ENCODE measurements around the gene SPTBN1. TPM values are rescaled to one million over a fixed set of nuclear protein-coding genes. Genes with fewer than 3 reads are reported as not detected.

Gene SPTBN1
- total and polyA plus RNA-seq, 2 experiments from 2014 or later = 122 to 341 TPM

DNA sequence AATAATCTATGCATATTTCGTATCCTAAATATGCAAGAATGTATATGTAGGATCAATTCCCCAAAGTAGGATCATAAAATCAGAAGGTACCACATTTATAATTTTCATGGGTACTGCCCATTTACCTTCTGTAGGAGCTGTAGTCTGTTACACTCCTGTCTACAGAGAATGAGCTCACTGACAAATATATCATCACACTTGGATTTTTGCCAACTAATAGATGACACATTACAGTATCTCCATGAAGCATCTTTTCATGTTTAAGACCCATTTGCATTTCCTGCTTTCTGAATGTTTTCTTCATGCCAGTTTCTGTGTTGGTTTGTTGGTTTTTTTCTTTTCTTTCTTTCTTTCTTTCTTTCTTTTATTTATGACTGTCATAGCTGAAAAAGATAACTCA lies 196.4 kb downstream of the SPTBN1 start:
- no peak overlapping the region for H3K27ac ChIP-seq
- H4K20me1 ChIP-seq (ENCODE audit: insufficient read depth, poor library complexity, severe bottlenecking) = no peaks in the 10 kb centered on the region
- H3K27me3 ChIP-seq = no peaks in the 10 kb centered on the region
- peaks cover 51% of the 10 kb centered on the region for H3K79me2 ChIP-seq
- WGBS (ENCODE audit: low lambda C conversion rate, missing lambda C conversion rate) = 100% methylated on average over 1 of the region's 1 CpG
- no peak overlapping the region for H3K4me3 ChIP-seq
- H3K9me2 ChIP-seq (replicated peaks; ENCODE audit: insufficient read depth) = no peaks in the 10 kb centered on the region
- no peaks in the 10 kb centered on the region for H3K9me3 ChIP-seq (ENCODE audit: low read depth)
- no peak overlapping the region for H2AFZ ChIP-seq
- H3K36me3 ChIP-seq (replicated peaks; ENCODE audit: insufficient read depth, low read depth) = no peaks in the 10 kb centered on the region
- TF ChIP-seq, protein P1, sequence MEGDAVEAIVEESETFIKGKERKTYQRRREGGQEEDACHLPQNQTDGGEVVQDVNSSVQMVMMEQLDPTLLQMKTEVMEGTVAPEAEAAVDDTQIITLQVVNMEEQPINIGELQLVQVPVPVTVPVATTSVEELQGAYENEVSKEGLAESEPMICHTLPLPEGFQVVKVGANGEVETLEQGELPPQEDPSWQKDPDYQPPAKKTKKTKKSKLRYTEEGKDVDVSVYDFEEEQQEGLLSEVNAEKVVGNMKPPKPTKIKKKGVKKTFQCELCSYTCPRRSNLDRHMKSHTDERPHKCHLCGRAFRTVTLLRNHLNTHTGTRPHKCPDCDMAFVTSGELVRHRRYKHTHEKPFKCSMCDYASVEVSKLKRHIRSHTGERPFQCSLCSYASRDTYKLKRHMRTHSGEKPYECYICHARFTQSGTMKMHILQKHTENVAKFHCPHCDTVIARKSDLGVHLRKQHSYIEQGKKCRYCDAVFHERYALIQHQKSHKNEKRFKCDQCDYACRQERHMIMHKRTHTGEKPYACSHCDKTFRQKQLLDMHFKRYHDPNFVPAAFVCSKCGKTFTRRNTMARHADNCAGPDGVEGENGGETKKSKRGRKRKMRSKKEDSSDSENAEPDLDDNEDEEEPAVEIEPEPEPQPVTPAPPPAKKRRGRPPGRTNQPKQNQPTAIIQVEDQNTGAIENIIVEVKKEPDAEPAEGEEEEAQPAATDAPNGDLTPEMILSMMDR (IDR thresholded peaks at IDR 0.05; ENCODE audit: poor library complexity) = no peak
- no peak for TF ChIP-seq EZH2 (IDR thresholded peaks at IDR 0.05; ENCODE audit: borderline replicate concordance)
- no peak for TF ChIP-seq EZH2phosphoT487 (IDR thresholded peaks at IDR 0.05; ENCODE audit: low read depth, severe bottlenecking, unreplicated experiment)
- no peak overlapping the region for H3K4me2 ChIP-seq
- H3K4me1 ChIP-seq (ENCODE audit: insufficient read depth) = no peaks in the 10 kb centered on the region
- no peak for DNase-seq (ENCODE audit: low spot score)

DNA sequence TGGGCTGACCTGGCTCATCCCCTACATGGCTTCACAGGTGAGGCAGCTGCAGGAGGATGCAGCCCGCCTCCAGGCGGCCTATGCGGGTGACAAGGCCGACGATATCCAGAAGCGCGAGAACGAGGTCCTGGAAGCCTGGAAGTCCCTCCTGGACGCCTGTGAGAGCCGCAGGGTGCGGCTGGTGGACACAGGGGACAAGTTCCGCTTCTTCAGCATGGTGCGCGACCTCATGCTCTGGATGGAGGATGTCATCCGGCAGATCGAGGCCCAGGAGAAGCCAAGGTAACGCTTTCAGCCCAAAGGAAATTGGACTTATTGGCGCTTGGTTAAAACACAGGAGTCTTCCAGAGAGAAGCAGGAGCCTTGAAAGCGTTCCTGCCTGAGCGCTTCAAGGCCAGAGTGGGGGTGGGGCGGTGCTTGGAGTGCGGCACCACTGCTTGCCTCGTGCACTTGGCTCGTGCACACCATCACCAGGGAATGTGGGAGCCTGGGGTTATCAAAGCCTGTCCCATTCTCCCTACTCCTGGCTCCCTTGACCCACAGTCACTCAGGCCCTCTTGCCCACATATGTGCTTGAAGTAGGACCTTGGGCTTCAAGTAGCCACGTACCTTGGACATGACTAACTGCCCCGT lies 197.6 kb downstream of the SPTBN1 start:
- TF ChIP-seq, protein P1 (IDR thresholded peaks at IDR 0.05; ENCODE audit: poor library complexity) = no peak
- TF ChIP-seq EZH2 (IDR thresholded peaks at IDR 0.05; ENCODE audit: borderline replicate concordance) (no peak), EZH2phosphoT487 (IDR thresholded peaks at IDR 0.05; ENCODE audit: low read depth, severe bottlenecking, unreplicated experiment) (no peak)
- no peaks in the 10 kb centered on the region for H3K9me3 ChIP-seq (ENCODE audit: low read depth)
- no peaks in the 10 kb centered on the region for H4K20me1 ChIP-seq (ENCODE audit: insufficient read depth, poor library complexity, severe bottlenecking)
- 96% methylated on average over 26 of the region's 26 CpGs for WGBS (ENCODE audit: low lambda C conversion rate, missing lambda C conversion rate)
- peaks cover 44% of the 10 kb centered on the region for H3K79me2 ChIP-seq
- H3K27ac ChIP-seq = no peak overlapping the region
- H3K4me1 ChIP-seq (ENCODE audit: insufficient read depth) = peaks cover 2% of the 10 kb centered on the region
- H3K27me3 ChIP-seq = no peaks in the 10 kb centered on the region
- no peak overlapping the region for H2AFZ ChIP-seq
- H3K36me3 ChIP-seq (replicated peaks; ENCODE audit: insufficient read depth, low read depth) = no peaks in the 10 kb centered on the region
- no peak overlapping the region for H3K4me2 ChIP-seq
- H3K9me2 ChIP-seq (replicated peaks; ENCODE audit: insufficient read depth) = no peaks in the 10 kb centered on the region
- no peak for DNase-seq (ENCODE audit: low spot score)
- H3K4me3 ChIP-seq = no peak overlapping the region

DNA sequence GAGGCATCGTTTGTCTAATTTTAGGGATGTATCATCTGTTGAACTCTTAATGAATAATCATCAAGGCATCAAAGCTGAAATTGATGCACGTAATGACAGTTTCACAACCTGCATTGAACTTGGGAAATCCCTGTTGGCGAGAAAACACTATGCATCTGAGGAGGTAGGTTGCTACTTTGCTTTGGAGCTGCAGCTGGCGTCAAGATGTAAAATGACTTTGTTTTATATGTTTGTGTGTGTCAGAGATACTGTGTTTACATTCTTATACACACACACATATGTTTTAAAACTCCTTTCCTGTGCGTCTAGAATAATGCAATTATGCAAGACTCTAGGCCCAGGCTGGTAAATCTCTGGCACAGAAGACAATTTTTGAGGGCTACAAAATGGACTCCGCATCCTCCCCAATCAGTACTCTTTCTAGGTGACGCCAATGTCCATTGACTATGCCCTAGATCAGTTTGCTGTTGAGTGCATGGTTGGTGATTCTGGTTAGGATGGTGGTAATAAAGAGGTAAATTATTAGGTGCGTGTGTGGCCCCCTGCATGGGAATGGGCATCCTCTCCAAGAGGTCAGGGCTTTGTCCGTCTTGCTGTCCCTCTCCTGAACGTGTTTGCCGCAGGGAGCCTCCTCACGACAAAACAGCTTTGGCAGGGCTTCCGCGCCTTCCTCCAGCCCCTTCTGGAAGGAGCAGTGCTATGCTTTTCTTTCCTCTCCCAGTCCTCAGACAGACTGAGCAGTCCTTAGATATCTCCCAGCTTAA lies 199.1 kb downstream of the SPTBN1 start:
- no peak overlapping the region for H3K4me2 ChIP-seq
- H3K9me3 ChIP-seq (ENCODE audit: low read depth) = no peaks in the 10 kb centered on the region
- no peak overlapping the region for H3K4me3 ChIP-seq
- H3K36me3 ChIP-seq (replicated peaks; ENCODE audit: insufficient read depth, low read depth) = no peaks in the 10 kb centered on the region
- H4K20me1 ChIP-seq (ENCODE audit: insufficient read depth, poor library complexity, severe bottlenecking) = no peaks in the 10 kb centered on the region
- peaks cover 2% of the 10 kb centered on the region for H3K4me1 ChIP-seq (ENCODE audit: insufficient read depth)
- no peaks in the 10 kb centered on the region for H3K9me2 ChIP-seq (replicated peaks; ENCODE audit: insufficient read depth)
- no peak overlapping the region for H2AFZ ChIP-seq
- H3K79me2 ChIP-seq = peaks cover 37% of the 10 kb centered on the region
- TF ChIP-seq EZH2phosphoT487 (IDR thresholded peaks at IDR 0.05; ENCODE audit: low read depth, severe bottlenecking, unreplicated experiment) (no peak), EZH2 (IDR thresholded peaks at IDR 0.05; ENCODE audit: borderline replicate concordance) (no peak)
- TF ChIP-seq, protein P1 (IDR thresholded peaks at IDR 0.05; ENCODE audit: poor library complexity) = no peak
- H3K27ac ChIP-seq = no peak overlapping the region
- WGBS (ENCODE audit: low lambda C conversion rate, missing lambda C conversion rate) = 92% methylated on average over 14 of the region's 14 CpGs
- no peak for DNase-seq (ENCODE audit: low spot score)
- H3K27me3 ChIP-seq = no peaks in the 10 kb centered on the region
